GM23248 (cell line): ENCODE data around the gene CSRNP2. TPM values are rescaled to one million over a fixed set of nuclear protein-coding genes. Genes with fewer than 3 reads are reported as not detected.

Experiments
- DNase-seq: peaks from one replicate; pipeline ENCODE4 v3.0.0-alpha.2; 2015
- H2AFZ ChIP-seq: fragments of 200-600 bp; sonication (generic); 2 replicates; pipeline ENCODE4 v1.6.1; 2016; ENCODE audit warnings: antibody characterized with exemption
- H3F3A ChIP-seq: fragments of 200-600 bp; sonication (generic); 2 replicates; pipeline ENCODE4 v1.6.1; 2016; ENCODE audit warnings: mild to moderate bottlenecking, antibody characterized with exemption, mixed run types; ENCODE audit not compliant: insufficient read depth
- H3K27ac ChIP-seq: fragments of 200-600 bp; sonication (generic); 2 replicates; pipeline ENCODE4 v1.5.1; 2016; ENCODE audit warnings: mild to moderate bottlenecking
- H3K27me3 ChIP-seq: fragments of 200-600 bp; sonication (generic); replicated peaks from 2 replicates; pipeline ENCODE4 v1.6.1; 2016; ENCODE audit warnings: mild to moderate bottlenecking; ENCODE audit not compliant: insufficient read depth
- H3K36me3 ChIP-seq: fragments of 200-600 bp; sonication (generic); 2 replicates; pipeline ENCODE4 v1.6.1; 2016; ENCODE audit warnings: low read depth, mild to moderate bottlenecking
- H3K4me1 ChIP-seq: fragments of 200-600 bp; sonication (generic); 2 replicates; pipeline ENCODE4 v1.6.1; 2016; ENCODE audit warnings: mild to moderate bottlenecking; ENCODE audit not compliant: insufficient read depth
- H3K4me2 ChIP-seq: fragments of 200-600 bp; sonication (generic); one replicate; pipeline ENCODE4 v1.6.1; 2016; ENCODE audit warnings: mild to moderate bottlenecking; ENCODE audit not compliant: unreplicated experiment
- H3K4me3 ChIP-seq: fragments of 200-600 bp; sonication (generic); 2 replicates; pipeline ENCODE4 v1.5.1; 2016; ENCODE audit warnings: mild to moderate bottlenecking
- H3K79me2 ChIP-seq: fragments of 200-600 bp; sonication (generic); 2 replicates; pipeline ENCODE4 v1.6.1; 2016; ENCODE audit warnings: mild to moderate bottlenecking; ENCODE audit not compliant: insufficient read depth
- H3K9ac ChIP-seq: fragments of 200-600 bp; sonication (generic); 2 replicates; pipeline ENCODE4 v1.6.1; 2016; ENCODE audit warnings: mild to moderate bottlenecking
- H3K9me2 ChIP-seq: fragments of 200-600 bp; sonication (generic); 2 replicates; pipeline ENCODE4 v1.6.1; 2016; ENCODE audit warnings: mixed run types, mild to moderate bottlenecking, moderate library complexity; ENCODE audit not compliant: insufficient read depth
- H3K9me3 ChIP-seq: fragments of 200-600 bp; sonication (generic); one replicate; pipeline ENCODE4 v1.6.1; 2017; ENCODE audit warnings: low read depth
- H4K20me1 ChIP-seq: fragments of 200-600 bp; sonication (generic); 2 replicates; pipeline ENCODE4 v1.6.0; 2016; ENCODE audit not compliant: insufficient read depth
- EZH2 ChIP-seq: fragments of 200-600 bp; sonication (generic); IDR thresholded peaks from 2 replicates; pipeline ENCODE4 v1.6.1; 2018; ENCODE audit warnings: antibody characterized with exemption, mild to moderate bottlenecking; ENCODE audit not compliant: insufficient read depth, poor library complexity, severe bottlenecking
- EZH2phosphoT487 ChIP-seq: fragments of 200-600 bp; sonication (generic); IDR thresholded peaks from 2 replicates; pipeline ENCODE4 v1.6.1; 2018; ENCODE audit warnings: antibody characterized with exemption, moderate library complexity, mild to moderate bottlenecking, low read depth; ENCODE audit not compliant: insufficient read depth
- WGBS, 2 experiments: methylation state at CpG; one replicate each; pipeline ENCODE4 v1.1.6; 2015 to 2017; ENCODE audit warnings: low lambda C conversion rate in 2 of 2, low coverage in 1 of 2; ENCODE audit errors: missing lambda C conversion rate in 2 of 2; 5-methylcytosine and 5-hydroxymethylcytosine counted together
- in situ Hi-C: fragments of 300-500 bp; cut with MboI; formaldehyde crosslinking; loops from 2 replicates; pipeline ENCODE4 v1.15.0; 2020
- polyA plus RNA-seq: library from polyadenylated mRNA; unstranded; fragments of >200 nt; fragmentation: Nextera tagmentation; extraction: Ambion mirVana; gene quantifications from 2 replicates; pipeline ENCODE4 v1.2.1, GENCODE V29; 2016
- total RNA-seq: library from RNA; depleted of rRNA; stranded (reverse); fragments of >200 nt; shearing (Covaris generic); gene quantifications from 2 replicates; pipeline ENCODE4 v1.2.3, GENCODE V29; 2014; rRNA removed

The CSRNP2 gene, protein sequence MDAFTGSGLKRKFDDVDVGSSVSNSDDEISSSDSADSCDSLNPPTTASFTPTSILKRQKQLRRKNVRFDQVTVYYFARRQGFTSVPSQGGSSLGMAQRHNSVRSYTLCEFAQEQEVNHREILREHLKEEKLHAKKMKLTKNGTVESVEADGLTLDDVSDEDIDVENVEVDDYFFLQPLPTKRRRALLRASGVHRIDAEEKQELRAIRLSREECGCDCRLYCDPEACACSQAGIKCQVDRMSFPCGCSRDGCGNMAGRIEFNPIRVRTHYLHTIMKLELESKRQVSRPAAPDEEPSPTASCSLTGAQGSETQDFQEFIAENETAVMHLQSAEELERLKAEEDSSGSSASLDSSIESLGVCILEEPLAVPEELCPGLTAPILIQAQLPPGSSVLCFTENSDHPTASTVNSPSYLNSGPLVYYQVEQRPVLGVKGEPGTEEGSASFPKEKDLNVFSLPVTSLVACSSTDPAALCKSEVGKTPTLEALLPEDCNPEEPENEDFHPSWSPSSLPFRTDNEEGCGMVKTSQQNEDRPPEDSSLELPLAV
- total RNA-seq, result 21.4 and 22.0 TPM in 2 replicates
- polyA plus RNA-seq, result 13.7 and 15.1 TPM in 2 replicates

DNA sequence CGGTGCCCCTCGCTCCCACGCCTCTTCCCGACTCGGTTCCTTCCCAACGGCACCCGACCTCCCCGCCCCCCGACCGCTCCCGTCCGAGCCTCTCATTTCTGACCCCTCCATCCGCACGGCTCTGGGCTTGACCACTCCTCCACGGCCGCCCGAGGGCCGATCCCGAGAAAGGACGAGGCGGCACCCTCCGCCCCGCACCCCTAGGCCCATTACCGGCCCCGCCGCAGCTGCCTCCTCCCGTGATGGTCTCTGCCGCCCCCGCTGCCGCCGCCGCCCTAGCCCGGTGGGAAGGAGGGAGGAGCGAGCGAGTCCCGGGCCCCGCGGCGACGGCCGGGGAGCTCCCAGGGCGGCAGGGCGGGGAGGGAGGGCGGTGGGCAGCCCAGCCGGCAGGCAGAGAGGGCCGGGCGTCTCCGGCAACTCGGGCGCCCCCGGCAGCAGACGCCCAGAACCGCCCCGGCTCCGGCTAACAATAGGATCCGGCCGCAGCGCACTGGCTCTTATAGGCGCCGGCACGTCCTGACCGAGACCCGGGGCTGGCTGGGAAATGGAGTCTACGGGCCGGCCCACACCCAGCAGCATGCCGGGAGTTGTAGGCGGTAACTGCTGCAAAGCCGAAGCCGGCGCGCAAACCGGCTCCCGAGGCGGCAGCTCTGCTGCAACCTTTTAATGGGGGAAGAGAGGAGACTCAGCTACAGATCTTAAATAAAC lies at the start of gene CSRNP2:
Gene CSRNP2, minus strand, starts transcription at position 471 of the 708 bp plus-strand sequence. CDS start 7,035 bp downstream, outside the sequence.
- TF ChIP-seq EZH2phosphoT487 (no peak), EZH2 (no peak)
- Histone ChIP-seq H3K79me2 (peaks cover 49% of the 10 kb centered on the region), H3K9ac (peak within 1 kb of the TSS; percentile 96), H4K20me1 (peaks cover 8% of the 10 kb centered on the region; the same call in 1 of the 2 replicates), H3K9me2 (no peaks in the 10 kb centered on the region), H3K4me2 (peak within 1 kb of the TSS; percentile 97), H3F3A (peaks cover 10% of the 10 kb centered on the region), H3K36me3 (no peaks in the 10 kb centered on the region), H2AFZ (peak within 1 kb of the TSS; percentile 88), H3K27ac (peak within 1 kb of the TSS; percentile 86), H3K9me3 (no peaks in the 10 kb centered on the region), H3K4me1 (peaks cover 12% of the 10 kb centered on the region), H3K27me3 (no peaks in the 10 kb centered on the region), H3K4me3 (peak within 1 kb of the TSS; percentile 95)
- peak; percentile 99 for DNase-seq
- in situ Hi-C loops, result no loop called here
- whole genome bisulfite sequencing, 2 experiments, result 2 to 3% methylated on average over 51 to 56 of the region's 74 CpGs

- Histone ChIP-seq H3F3A (no peaks in the 10 kb centered on the region), H3K4me3 (no peak overlapping the region), H3K9ac (no peak overlapping the region), H3K4me2 (no peak overlapping the region), H3K9me3 (no peaks in the 10 kb centered on the region), H3K36me3 (no peaks in the 10 kb centered on the region), H2AFZ (no peak overlapping the region), H4K20me1 (no peaks in the 10 kb centered on the region), H3K79me2 (peaks cover 14% of the 10 kb centered on the region), H3K27me3 (no peaks in the 10 kb centered on the region), H3K9me2 (no peaks in the 10 kb centered on the region), H3K27ac (no peak overlapping the region), H3K4me1 (no peaks in the 10 kb centered on the region)
- in situ Hi-C loops, result no loop called here
- no peak for DNase-seq
- TF ChIP-seq EZH2 (no peak), EZH2phosphoT487 (no peak)
- 93 to 94% methylated on average over 5 of the region's 5 CpGs for WGBS, 2 experiments
These were observed 49.3 kb upstream of the CSRNP2 start for GRCh38 chr12:51132693-51133092.

DNA sequence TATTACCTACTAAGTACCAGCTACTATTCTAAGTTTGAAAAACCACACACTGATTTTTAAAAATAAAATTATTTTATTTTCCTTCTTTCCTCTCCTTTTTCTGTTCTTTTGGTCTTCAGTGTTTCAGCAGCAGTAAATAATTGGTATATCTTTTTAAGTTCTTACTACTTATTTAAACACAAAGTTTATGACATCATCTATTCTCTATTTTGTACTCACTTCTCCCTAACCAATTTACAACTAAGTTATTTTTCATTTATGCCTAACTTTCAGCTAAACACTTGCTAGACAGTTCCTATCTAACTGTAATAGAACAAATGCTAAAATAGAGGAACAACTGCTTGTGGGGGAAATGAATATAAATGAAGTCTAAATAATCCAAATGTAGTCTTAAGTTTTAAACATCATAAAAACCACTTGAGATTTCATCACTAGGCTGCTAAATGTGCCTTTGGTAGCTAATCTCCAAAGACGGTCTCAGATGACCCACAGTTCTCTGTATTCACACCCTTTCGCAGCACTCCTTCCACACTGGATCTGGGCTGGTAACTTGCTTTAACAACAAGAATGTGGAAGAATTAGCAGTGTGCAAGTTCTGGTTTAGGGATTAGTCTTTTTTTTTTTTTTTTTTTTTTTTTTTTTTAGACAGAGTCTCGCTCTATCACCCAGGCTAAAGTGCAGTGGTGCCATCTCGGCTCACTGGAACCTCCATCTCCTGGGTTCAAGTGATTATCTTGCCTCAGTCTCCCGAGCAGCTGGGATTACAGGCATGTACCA lies 48.5 kb upstream of the CSRNP2 start:
- Histone ChIP-seq H3K9me3 (no peaks in the 10 kb centered on the region), H3K9ac (no peak overlapping the region), H3K9me2 (no peaks in the 10 kb centered on the region), H3K27ac (no peak overlapping the region), H2AFZ (no peak overlapping the region), H3K4me1 (peaks cover 8% of the 10 kb centered on the region), H3K79me2 (peaks cover 12% of the 10 kb centered on the region), H3F3A (no peaks in the 10 kb centered on the region), H3K36me3 (no peaks in the 10 kb centered on the region), H3K4me2 (no peak overlapping the region), H4K20me1 (no peaks in the 10 kb centered on the region), H3K27me3 (no peaks in the 10 kb centered on the region), H3K4me3 (no peak overlapping the region)
- no peak for TF ChIP-seq EZH2
- no peak for TF ChIP-seq EZH2phosphoT487
- in situ Hi-C loops, result no loop called here
- 89 to 91% methylated on average over 5 of the region's 5 CpGs for WGBS, 2 experiments
- no peak for DNase-seq

DNA sequence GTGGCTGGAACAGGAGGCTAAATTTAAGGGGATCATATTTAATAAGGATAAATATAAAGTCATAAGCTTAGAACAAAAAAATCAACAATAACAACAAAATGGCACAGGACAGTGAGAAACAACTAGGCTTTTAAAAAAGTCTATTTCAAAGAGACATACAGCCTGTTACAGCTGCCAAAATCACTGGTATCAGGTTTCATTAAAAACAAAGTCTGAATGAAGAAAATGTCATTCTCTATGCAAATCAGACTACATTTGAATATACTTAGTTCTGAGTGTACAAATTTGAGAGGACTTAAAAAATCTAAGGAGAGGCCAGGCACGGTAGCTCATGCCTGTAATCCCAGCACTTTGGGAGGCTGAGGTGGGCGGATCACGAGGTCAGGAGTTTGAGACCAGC lies 45.5 kb upstream of the CSRNP2 start:
- Histone ChIP-seq H3K27me3 (no peaks in the 10 kb centered on the region), H3K9me3 (no peaks in the 10 kb centered on the region), H3K4me2 (no peak overlapping the region), H2AFZ (no peak overlapping the region), H3K4me1 (peaks cover 14% of the 10 kb centered on the region), H3K36me3 (no peaks in the 10 kb centered on the region), H3K4me3 (no peak overlapping the region), H3K9ac (no peak overlapping the region), H3K79me2 (no peaks in the 10 kb centered on the region; the same call in none of the 2 replicates), H3K9me2 (no peaks in the 10 kb centered on the region), H3K27ac (no peak overlapping the region), H4K20me1 (no peaks in the 10 kb centered on the region), H3F3A (no peaks in the 10 kb centered on the region)
- WGBS, 2 experiments, result 90% methylated on average over 3 of the region's 3 CpGs
- in situ Hi-C loops, result no loop called here
- no peak for DNase-seq
- TF ChIP-seq EZH2phosphoT487, result no peak
- no peak for TF ChIP-seq EZH2
